Activated T-helper 1 cell treated with anti-CD3 and anti-CD28 coated beads, Interleukin-12 subunit alpha, Interleukin-12 subunit beta, Interleukin-2, Interleukin-4 antibody, amounts not matched to agents 30 ng/mL and 10 ng/mL and 1 ng/mL, durations not matched to agents 14 hours and 24 hours and 36 hours (primary cell): Measurements from ENCODE around the gene KANSL1. TPM values are rescaled to one million over a fixed set of nuclear protein-coding genes. Genes with fewer than 3 reads are reported as not detected.
A peak's percentile ranks its signal among the peaks of the same experiment; 100 is the strongest.
"Not testable (repeated sequence)": the region's sequence is repeated elsewhere in the genome, so short reads cannot be mapped to it uniquely, and the experiment has no call there.

Experiments
- DNase-seq: peaks from one replicate; pipeline ENCODE4 v3.0.0; 2021; ENCODE audit warnings: low spot score
- H3K27ac Mint-ChIP-seq: one replicate; pipeline ENCODE4 v1.8.0; 2021; ENCODE audit warnings: mild to moderate bottlenecking, mixed read lengths
- H3K27me3 Mint-ChIP-seq: one replicate; pipeline ENCODE4 v1.8.0; 2022; ENCODE audit warnings: mild to moderate bottlenecking, moderate library complexity, mixed read lengths; ENCODE audit not compliant: insufficient read depth
- H3K36me3 Mint-ChIP-seq: one replicate; pipeline ENCODE4 v1.8.0; 2021; ENCODE audit warnings: low read depth, mixed read lengths
- H3K4me1 Mint-ChIP-seq: one replicate; pipeline ENCODE4 v1.8.0; 2021; ENCODE audit warnings: low read depth, mixed read lengths
- H3K4me3 Mint-ChIP-seq: one replicate; pipeline ENCODE4 v1.8.0; 2021; ENCODE audit warnings: mild to moderate bottlenecking, moderate library complexity, mixed read lengths
- H3K9me3 Mint-ChIP-seq: one replicate; pipeline ENCODE4 v1.8.0; 2021; ENCODE audit warnings: mixed read lengths
- intact Hi-C: fragments of 100-400 bp; cut with micrococcal nuclease; formaldehyde crosslinking; loops from one replicate; pipeline ENCODE4 v1.15.1; 2024
- total RNA-seq: library from RNA; stranded (reverse); gene quantifications from 2 replicates; pipeline ENCODE4 v1.2.3, GENCODE V29; 2022

KANSL1 gene
- total RNA-seq, 1 donor from 2014 or later, result 96.7 TPM

DNA sequence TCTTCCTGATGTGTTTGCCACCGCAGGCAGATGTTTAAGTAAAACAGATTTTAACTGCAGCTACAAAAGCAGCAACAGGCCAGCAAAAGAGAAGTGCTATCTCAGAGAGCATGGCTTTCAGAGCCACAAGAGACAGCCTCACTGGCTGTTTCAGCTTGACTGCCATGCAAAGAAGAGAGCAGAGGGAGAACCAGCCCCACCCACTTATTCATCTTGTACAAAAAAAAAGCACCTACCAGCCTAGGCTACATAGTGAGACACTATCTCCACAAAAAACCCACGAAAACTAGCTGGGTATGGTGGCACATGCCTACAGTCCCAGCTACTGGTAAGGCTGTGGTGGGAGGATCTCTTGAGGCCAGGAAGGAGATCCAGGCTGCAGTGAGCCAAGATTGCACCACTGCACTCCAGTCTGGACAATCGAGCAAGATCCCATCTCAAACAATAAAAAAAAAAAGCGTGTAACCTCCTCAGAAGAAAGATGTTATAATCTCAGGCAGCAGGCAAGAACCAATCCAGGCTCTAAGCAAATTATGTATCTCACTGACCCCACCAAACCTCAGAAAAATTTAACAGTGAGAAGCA lies 164.2 kb downstream of the KANSL1 start:
- H3K27ac Mint-ChIP-seq, result peak overlapping the region; percentile 72
- no peak overlapping the region for H3K4me3 Mint-ChIP-seq
- H3K4me1 Mint-ChIP-seq, result peaks cover 18% of the 10 kb centered on the region
- DNase-seq, result no peak
- H3K9me3 Mint-ChIP-seq, result no peaks in the 10 kb centered on the region
- peaks cover 33% of the 10 kb centered on the region for H3K36me3 Mint-ChIP-seq
- intact Hi-C loops, result no loop called here
- H3K27me3 Mint-ChIP-seq, result no peaks in the 10 kb centered on the region

- H3K27ac Mint-ChIP-seq, result no peak overlapping the region
- peaks cover 18% of the 10 kb centered on the region for H3K4me1 Mint-ChIP-seq
- H3K36me3 Mint-ChIP-seq, result peaks cover 31% of the 10 kb centered on the region
- H3K9me3 Mint-ChIP-seq, result no peaks in the 10 kb centered on the region
- intact Hi-C loops, result no loop called here
- no peak overlapping the region for H3K4me3 Mint-ChIP-seq
- H3K27me3 Mint-ChIP-seq, result no peaks in the 10 kb centered on the region
- DNase-seq, result no peak
These were observed 164.9 kb downstream of the KANSL1 start for GRCh38 chr17:46028374-46028773.

- DNase-seq, result no peak
- Mint-ChIP-seq H3K4me3 (no peak overlapping the region), H3K27me3 (no peaks in the 10 kb centered on the region), H3K36me3 (peaks cover 29% of the 10 kb centered on the region), H3K9me3 (no peaks in the 10 kb centered on the region), H3K4me1 (peaks cover 18% of the 10 kb centered on the region), H3K27ac (peak overlapping the region; percentile 5)
- intact Hi-C loops, result no loop called here
These were observed 165.3 kb downstream of the KANSL1 start for GRCh38 chr17:46027976-46028325.

- intact Hi-C loops, result no loop called here
- Mint-ChIP-seq H3K4me3 (no peak overlapping the region), H3K4me1 (peaks cover 18% of the 10 kb centered on the region), H3K36me3 (peaks cover 26% of the 10 kb centered on the region), H3K27ac (peak overlapping the region; percentile 10), H3K27me3 (no peaks in the 10 kb centered on the region), H3K9me3 (no peaks in the 10 kb centered on the region)
- DNase-seq, result no peak
These were observed 165.9 kb downstream of the KANSL1 start for GRCh38 chr17:46027048-46027975.

GRCh38 chr17:46026166-46027047 lies 166.8 kb downstream of the KANSL1 start:
- Mint-ChIP-seq H3K4me3 (no peak overlapping the region), H3K36me3 (peaks cover 26% of the 10 kb centered on the region), H3K27me3 (no peaks in the 10 kb centered on the region), H3K9me3 (no peaks in the 10 kb centered on the region), H3K27ac (peak overlapping the region; percentile 21), H3K4me1 (peaks cover 18% of the 10 kb centered on the region)
- DNase-seq, result no peak
- intact Hi-C loops, result no loop called here

DNA sequence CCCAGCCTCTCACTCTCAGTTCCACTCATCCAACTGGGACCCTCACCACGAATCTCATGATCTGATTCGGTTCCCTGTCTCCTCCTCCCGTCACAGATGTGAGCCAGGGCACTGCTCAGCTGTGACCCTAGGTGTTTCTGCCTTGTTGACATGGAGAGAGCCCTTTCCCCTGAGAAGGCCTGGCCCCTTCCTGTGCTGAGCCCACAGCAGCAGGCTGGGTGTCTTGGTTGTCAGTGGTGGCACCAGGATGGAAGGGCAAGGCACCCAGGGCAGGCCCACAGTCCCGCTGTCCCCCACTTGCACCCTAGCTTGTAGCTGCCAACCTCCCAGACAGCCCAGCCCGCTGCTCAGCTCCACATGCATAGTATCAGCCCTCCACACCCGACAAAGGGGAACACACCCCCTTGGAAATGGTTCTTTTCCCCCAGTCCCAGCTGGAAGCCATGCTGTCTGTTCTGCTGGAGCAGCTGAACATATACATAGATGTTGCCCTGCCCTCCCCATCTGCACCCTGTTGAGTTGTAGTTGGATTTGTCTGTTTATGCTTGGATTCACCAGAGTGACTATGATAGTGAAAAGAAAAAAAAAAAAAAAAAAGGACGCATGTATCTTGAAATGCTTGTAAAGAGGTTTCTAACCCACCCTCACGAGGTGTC lies 167.6 kb downstream of the KANSL1 start:
- Mint-ChIP-seq H3K4me1 (peaks cover 19% of the 10 kb centered on the region), H3K4me3 (no peak overlapping the region), H3K27me3 (no peaks in the 10 kb centered on the region), H3K36me3 (peaks cover 22% of the 10 kb centered on the region), H3K27ac (peak overlapping the region; percentile 21), H3K9me3 (no peaks in the 10 kb centered on the region)
- intact Hi-C loops, result no loop called here
- no peak for DNase-seq

DNA sequence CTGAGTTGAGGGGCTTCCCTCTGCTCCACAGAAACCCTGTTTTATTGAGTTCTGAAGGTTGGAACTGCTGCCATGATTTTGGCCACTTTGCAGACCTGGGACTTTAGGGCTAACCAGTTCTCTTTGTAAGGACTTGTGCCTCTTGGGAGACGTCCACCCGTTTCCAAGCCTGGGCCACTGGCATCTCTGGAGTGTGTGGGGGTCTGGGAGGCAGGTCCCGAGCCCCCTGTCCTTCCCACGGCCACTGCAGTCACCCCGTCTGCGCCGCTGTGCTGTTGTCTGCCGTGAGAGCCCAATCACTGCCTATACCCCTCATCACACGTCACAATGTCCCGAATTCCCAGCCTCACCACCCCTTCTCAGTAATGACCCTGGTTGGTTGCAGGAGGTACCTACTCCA lies 168.2 kb downstream of the KANSL1 start:
- Mint-ChIP-seq H3K4me3 (no peak overlapping the region), H3K4me1 (peaks cover 25% of the 10 kb centered on the region), H3K27me3 (no peaks in the 10 kb centered on the region), H3K36me3 (peaks cover 21% of the 10 kb centered on the region), H3K9me3 (no peaks in the 10 kb centered on the region), H3K27ac (no peak overlapping the region)
- no peak for DNase-seq
- intact Hi-C loops, result no loop called here

GRCh38 chr17:46024590-46024989 lies 168.6 kb downstream of the KANSL1 start:
- H3K9me3 Mint-ChIP-seq, result no peaks in the 10 kb centered on the region
- no peak overlapping the region for H3K4me3 Mint-ChIP-seq
- peaks cover 20% of the 10 kb centered on the region for H3K36me3 Mint-ChIP-seq
- DNase-seq, result no peak
- no peak overlapping the region for H3K27ac Mint-ChIP-seq
- peaks cover 25% of the 10 kb centered on the region for H3K4me1 Mint-ChIP-seq
- H3K27me3 Mint-ChIP-seq, result no peaks in the 10 kb centered on the region
- intact Hi-C loops, result no loop called here

DNA sequence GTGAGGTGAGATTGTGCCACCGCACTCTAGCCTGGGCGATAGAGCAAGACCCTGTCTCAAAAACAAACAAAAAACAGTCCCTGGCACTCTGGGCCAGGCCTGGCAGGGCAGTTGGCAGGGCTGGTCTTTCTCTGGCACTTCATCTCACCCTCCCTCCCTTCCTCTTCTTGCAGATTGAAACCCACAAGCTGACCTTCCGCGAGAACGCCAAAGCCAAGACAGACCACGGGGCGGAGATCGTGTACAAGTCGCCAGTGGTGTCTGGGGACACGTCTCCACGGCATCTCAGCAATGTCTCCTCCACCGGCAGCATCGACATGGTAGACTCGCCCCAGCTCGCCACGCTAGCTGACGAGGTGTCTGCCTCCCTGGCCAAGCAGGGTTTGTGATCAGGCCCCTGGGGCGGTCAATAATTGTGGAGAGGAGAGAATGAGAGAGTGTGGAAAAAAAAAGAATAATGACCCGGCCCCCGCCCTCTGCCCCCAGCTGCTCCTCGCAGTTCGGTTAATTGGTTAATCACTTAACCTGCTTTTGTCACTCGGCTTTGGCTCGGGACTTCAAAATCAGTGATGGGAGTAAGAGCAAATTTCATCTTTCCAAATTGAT lies 169.3 kb downstream of the KANSL1 start:
- no peak for DNase-seq
- Mint-ChIP-seq H3K36me3 (peaks cover 13% of the 10 kb centered on the region), H3K27me3 (no peaks in the 10 kb centered on the region), H3K4me3 (no peak overlapping the region), H3K27ac (no peak overlapping the region), H3K9me3 (no peaks in the 10 kb centered on the region), H3K4me1 (peaks cover 18% of the 10 kb centered on the region)
- intact Hi-C loops, result no loop called here

- Mint-ChIP-seq H3K4me1 (peaks cover 14% of the 10 kb centered on the region), H3K36me3 (peaks cover 12% of the 10 kb centered on the region)
- DNase-seq, H3K27ac Mint-ChIP-seq, H3K9me3 Mint-ChIP-seq, H3K27me3 Mint-ChIP-seq, intact Hi-C loops, H3K4me3 Mint-ChIP-seq: not testable (repeated sequence)
These were observed 169.9 kb downstream of the KANSL1 start for GRCh38 chr17:46023366-46023765.

DNA sequence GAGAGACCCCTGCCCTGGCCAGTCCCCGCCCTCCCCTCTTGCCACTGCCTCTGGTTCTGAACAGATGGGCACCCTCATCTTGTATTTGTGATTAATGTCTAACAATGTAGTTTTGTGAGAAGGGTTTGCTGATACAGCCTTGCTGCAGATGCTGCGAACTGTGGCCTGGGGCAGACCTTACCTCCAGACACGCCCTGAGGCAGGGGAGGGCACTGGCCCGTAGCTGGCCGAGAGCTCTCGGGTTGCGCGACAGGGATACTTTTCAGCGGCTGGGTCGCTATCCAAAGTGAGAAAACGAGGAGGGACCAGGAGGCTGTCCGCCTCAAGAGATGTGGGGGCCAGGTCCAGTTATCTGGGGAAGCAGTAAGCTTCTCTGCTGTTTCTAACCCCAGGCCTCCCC lies 172.2 kb downstream of the KANSL1 start:
- no peak overlapping the region for H3K27ac Mint-ChIP-seq

GRCh38 chr17:46020023-46020761 lies 173.0 kb downstream of the KANSL1 start:
- intact Hi-C loops, result no loop called here

More for the DNA sequence above, 172.2 kb downstream of the KANSL1 start:
- Mint-ChIP-seq H3K4me1 (peaks cover 7% of the 10 kb centered on the region), H3K36me3 (peaks cover 10% of the 10 kb centered on the region), H3K9me3 (no peaks in the 10 kb centered on the region), H3K27me3 (no peaks in the 10 kb centered on the region), H3K4me3 (no peak overlapping the region)
- no peak for DNase-seq
- intact Hi-C loops, result no loop called here

More at GRCh38 chr17:46020023-46020761, 173.0 kb downstream of the KANSL1 start:
- DNase-seq, result peak; percentile 24
- no peak overlapping the region for H3K4me3 Mint-ChIP-seq
- H3K36me3 Mint-ChIP-seq, result peaks cover 7% of the 10 kb centered on the region
- peaks cover 7% of the 10 kb centered on the region for H3K4me1 Mint-ChIP-seq
- H3K27ac Mint-ChIP-seq, result peak overlapping the region; percentile 81
- no peaks in the 10 kb centered on the region for H3K9me3 Mint-ChIP-seq
- H3K27me3 Mint-ChIP-seq, result no peaks in the 10 kb centered on the region
